ENCODE measurements around the gene GRWD1. TPM values are rescaled to one million over a fixed set of nuclear protein-coding genes. Genes with fewer than 3 reads are reported as not detected.

GRWD1 gene
- total and polyA plus RNA-seq, 2 of the 8 experiments (the other 6 are each of a cell fraction or from before 2014, with no cell fraction given) = 36.9 to 61.9 TPM

- TF ChIP-seq E2F6 (IDR thresholded peaks at IDR 0.05) (no peak), SAP30 (IDR thresholded peaks at IDR 0.05; ENCODE audit: insufficient read depth, insufficient replicate concordance, low read length) (no peak), HDAC6 (IDR thresholded peaks at IDR 0.05; ENCODE audit: low read depth, low read length) (no peak), SRF (IDR thresholded peaks at IDR 0.05; ENCODE audit: low read depth, low read length) (no peak), TCF12 (IDR thresholded peaks at IDR 0.05; ENCODE audit: low read depth, low read length) (no peak), EP300 (IDR thresholded peaks at IDR 0.05; ENCODE audit: borderline replicate concordance in 1 of 2, low read depth in 2 of 2, low read length in 2 of 2) (no peak)
Observed at GRCh38 chr19:48500830-48501493, 55.2 kb downstream of the GRWD1 start (continued).
